Fibroblast of pulmonary artery (primary cell): ENCODE measurements around the gene RAPGEF2.

Experiments used
- DNase-seq: peaks from one replicate; pipeline ENCODE4 v3.0.0-alpha.2; 2010; ENCODE audit warnings: low read depth
- H3K4me3 ChIP-seq: replicated peaks from 2 replicates; pipeline ENCODE4 v1.5.1; 2011; ENCODE audit warnings: low read depth, mild to moderate bottlenecking, control low read depth, low read length, moderate library complexity
- CTCF ChIP-seq: IDR thresholded peaks from 2 replicates; pipeline ENCODE4 v1.5.1; 2011; ENCODE audit warnings: mild to moderate bottlenecking, control low read depth, low read length, inconsistent platforms; ENCODE audit errors: missing control alignments

Gene RAPGEF2

GRCh38 chr4:159396151-159396550 lies 293.3 kb downstream of the RAPGEF2 start:
- no peak overlapping the region for H3K4me3 ChIP-seq
- no peak for TF ChIP-seq CTCF
- no peak for DNase-seq

- peak; percentile 14 for TF ChIP-seq CTCF
- peak; percentile 53 for DNase-seq
- no peak overlapping the region for H3K4me3 ChIP-seq
Observed at GRCh38 chr4:159398236-159398638, 295.4 kb downstream of the RAPGEF2 start.

GRCh38 chr4:159400558-159401225 lies 297.8 kb downstream of the RAPGEF2 start:
- TF ChIP-seq CTCF: no peak
- H3K4me3 ChIP-seq: no peak overlapping the region
- DNase-seq: peak; percentile 47

- H3K4me3 ChIP-seq: no peak overlapping the region
- no peak for DNase-seq
- no peak for TF ChIP-seq CTCF
Observed at GRCh38 chr4:159401226-159401712, 298.4 kb downstream of the RAPGEF2 start.

GRCh38 chr4:159401791-159402380 lies 299.0 kb downstream of the RAPGEF2 start:
- no peak for TF ChIP-seq CTCF
- no peak overlapping the region for H3K4me3 ChIP-seq
- DNase-seq: peak; percentile 85
